Measurements from ENCODE around the gene SLC41A3.

GRCh38 chr3:126054870-126055269, 29.1 kb downstream of the SLC41A3 start:
- TF ChIP-seq, protein P1, sequence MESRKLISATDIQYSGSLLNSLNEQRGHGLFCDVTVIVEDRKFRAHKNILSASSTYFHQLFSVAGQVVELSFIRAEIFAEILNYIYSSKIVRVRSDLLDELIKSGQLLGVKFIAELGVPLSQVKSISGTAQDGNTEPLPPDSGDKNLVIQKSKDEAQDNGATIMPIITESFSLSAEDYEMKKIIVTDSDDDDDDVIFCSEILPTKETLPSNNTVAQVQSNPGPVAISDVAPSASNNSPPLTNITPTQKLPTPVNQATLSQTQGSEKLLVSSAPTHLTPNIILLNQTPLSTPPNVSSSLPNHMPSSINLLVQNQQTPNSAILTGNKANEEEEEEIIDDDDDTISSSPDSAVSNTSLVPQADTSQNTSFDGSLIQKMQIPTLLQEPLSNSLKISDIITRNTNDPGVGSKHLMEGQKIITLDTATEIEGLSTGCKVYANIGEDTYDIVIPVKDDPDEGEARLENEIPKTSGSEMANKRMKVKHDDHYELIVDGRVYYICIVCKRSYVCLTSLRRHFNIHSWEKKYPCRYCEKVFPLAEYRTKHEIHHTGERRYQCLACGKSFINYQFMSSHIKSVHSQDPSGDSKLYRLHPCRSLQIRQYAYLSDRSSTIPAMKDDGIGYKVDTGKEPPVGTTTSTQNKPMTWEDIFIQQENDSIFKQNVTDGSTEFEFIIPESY (IDR thresholded peaks at IDR 0.05), result no peak
- TF ChIP-seq, protein P2, sequence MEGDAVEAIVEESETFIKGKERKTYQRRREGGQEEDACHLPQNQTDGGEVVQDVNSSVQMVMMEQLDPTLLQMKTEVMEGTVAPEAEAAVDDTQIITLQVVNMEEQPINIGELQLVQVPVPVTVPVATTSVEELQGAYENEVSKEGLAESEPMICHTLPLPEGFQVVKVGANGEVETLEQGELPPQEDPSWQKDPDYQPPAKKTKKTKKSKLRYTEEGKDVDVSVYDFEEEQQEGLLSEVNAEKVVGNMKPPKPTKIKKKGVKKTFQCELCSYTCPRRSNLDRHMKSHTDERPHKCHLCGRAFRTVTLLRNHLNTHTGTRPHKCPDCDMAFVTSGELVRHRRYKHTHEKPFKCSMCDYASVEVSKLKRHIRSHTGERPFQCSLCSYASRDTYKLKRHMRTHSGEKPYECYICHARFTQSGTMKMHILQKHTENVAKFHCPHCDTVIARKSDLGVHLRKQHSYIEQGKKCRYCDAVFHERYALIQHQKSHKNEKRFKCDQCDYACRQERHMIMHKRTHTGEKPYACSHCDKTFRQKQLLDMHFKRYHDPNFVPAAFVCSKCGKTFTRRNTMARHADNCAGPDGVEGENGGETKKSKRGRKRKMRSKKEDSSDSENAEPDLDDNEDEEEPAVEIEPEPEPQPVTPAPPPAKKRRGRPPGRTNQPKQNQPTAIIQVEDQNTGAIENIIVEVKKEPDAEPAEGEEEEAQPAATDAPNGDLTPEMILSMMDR (IDR thresholded peaks at IDR 0.05; ENCODE audit: low read depth, low read length, missing input control), result no peak
- TF ChIP-seq YY1 (IDR thresholded peaks at IDR 0.05), result no peak
- TF ChIP-seq SP1 (IDR thresholded peaks at IDR 0.05), result no peak
- no peak for TF ChIP-seq REST (IDR thresholded peaks at IDR 0.05)
- no peak for TF ChIP-seq TAF1 (conservative IDR thresholded peaks at IDR 0.05)
- no peak for TF ChIP-seq GABPA (IDR thresholded peaks at IDR 0.05 in 1 of 2, conservative IDR thresholded peaks at IDR 0.05 in 1 of 2)
- TF ChIP-seq RAD21 (IDR thresholded peaks at IDR 0.05), result no peak
- TF ChIP-seq JUND (IDR thresholded peaks at IDR 0.05), result no peak
- no peak for TF ChIP-seq EGR1 (IDR thresholded peaks at IDR 0.05; ENCODE audit: low read depth in 2 of 2)

All from liver (tissue), 3 donors.